HS-5 (cell line): ENCODE measurements around the gene PIM3.
A peak's percentile ranks its signal among the peaks of the same experiment; 100 is the strongest.
"Not testable (repeated sequence)": the region's sequence is repeated elsewhere in the genome, so short reads cannot be mapped to it uniquely, and the experiment has no call there.

Source experiments
- DNase-seq: peaks from one replicate; pipeline ENCODE4 v3.0.0-alpha.2; 2012; ENCODE audit warnings: low read depth

The PIM3 gene

DNA sequence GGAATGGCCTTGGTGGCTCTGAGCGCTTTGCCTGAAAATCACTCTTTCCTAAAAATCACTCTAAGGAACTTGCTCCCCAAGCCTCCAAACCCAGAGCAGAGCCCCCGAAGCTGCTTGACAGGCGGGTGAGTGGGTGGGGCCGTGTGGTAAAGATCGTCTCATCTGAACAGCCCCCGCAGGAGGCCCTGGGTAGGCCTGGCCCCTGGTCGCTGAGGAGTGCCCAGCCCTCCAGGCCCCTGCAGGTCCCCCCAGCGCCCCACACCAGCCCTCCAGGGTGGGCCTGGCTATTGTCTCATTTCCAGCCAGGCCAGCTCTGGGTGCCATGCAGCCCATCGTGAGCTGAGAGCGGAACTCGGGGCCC lies 17.2 kb upstream of the PIM3 start:
- DNase-seq: no peak

DNA sequence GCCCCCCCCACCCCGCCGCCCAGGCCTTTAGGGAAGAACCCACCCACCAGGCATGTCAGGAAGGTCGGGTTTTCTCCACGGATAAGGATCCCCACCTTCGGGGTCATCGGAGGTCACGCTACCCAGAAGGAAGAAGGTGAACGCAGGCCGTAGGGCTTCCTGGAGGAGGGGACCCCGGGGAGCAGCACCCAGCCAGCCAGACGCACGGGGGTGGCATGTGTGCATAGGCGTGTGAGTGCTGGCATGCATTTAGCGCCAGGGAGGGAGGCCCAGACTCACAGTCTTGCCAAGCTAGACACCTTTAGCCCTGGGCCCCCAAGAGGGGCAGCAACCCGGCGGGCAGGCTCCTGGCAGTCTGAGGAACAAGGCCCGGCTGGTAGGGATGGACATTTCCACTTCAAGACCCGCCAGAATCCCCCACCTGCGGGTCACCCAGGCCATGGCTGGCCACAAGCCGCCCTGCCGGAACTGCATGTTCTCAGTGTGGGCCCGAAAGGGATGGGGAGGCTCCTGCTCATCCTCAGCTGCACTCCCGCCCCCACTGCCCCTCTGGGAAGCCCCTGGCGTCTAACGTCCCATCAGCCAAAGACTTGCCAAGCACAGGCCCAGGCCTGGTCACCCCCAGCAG lies 16.7 kb upstream of the PIM3 start:
- DNase-seq: no peak

DNA sequence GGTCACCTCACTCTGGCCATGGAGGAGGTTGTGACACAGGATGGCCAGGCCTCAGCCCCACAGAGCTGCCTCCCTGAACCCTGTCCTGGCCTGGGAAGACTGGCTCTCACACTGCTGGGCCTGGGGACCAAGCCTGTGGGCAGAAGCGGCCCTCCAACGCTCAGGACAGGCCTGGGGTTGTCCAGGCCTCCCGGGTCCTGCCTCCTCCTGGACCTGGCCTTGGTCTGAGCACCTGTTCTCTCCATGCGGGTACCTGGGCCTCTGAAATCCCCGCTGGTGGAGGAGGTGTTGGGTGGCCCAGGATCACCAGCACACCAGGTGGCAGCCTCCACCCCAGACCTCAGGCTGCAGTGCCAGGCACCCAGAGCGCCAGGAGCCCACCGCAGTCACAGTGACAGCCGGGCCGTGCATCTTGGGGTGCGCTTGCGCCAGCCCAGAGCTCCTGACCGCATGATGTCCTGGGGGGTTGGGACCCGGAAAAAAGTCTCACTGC lies 16.1 kb upstream of the PIM3 start:
- DNase-seq: no peak

- not testable (repeated sequence) for DNase-seq
Observed at GRCh38 chr22:49945042-49945794, 15.4 kb upstream of the PIM3 start.

DNA sequence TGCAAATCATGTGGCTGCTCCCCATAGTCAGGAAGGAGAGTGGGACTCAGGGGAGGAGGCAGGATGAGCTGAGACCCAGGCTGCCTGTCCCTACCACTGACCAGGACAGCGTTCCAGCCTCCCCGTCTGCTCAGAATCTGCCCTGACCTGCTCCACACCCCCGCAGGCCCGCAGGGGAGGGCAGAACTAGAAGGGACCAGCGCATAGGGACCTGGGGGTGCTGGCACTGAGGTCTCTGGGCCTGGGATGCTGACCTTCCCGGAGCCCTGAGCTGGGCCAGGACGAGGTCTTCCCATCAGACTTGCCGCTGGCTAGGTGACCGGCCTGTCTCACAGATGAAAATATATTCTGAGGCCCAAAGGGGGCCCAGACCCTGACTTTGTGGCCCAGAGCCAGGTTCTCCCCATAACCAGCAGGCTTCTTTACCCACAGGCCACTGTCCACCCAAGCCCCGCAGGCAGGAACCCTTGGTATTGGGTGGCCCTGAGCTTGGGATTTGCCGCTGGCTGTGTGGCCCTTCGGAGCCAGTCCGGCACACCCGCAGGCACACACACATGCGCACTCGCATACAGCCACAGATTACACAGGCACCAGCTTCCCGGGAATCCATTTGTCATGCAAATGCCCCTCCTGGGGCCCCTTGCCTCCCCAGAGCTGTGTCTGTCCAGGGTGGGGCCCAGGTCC lies 13.8 kb upstream of the PIM3 start:
- DNase-seq: no peak

GRCh38 chr22:49947296-49947622 lies 13.3 kb upstream of the PIM3 start:
- no peak for DNase-seq

DNA sequence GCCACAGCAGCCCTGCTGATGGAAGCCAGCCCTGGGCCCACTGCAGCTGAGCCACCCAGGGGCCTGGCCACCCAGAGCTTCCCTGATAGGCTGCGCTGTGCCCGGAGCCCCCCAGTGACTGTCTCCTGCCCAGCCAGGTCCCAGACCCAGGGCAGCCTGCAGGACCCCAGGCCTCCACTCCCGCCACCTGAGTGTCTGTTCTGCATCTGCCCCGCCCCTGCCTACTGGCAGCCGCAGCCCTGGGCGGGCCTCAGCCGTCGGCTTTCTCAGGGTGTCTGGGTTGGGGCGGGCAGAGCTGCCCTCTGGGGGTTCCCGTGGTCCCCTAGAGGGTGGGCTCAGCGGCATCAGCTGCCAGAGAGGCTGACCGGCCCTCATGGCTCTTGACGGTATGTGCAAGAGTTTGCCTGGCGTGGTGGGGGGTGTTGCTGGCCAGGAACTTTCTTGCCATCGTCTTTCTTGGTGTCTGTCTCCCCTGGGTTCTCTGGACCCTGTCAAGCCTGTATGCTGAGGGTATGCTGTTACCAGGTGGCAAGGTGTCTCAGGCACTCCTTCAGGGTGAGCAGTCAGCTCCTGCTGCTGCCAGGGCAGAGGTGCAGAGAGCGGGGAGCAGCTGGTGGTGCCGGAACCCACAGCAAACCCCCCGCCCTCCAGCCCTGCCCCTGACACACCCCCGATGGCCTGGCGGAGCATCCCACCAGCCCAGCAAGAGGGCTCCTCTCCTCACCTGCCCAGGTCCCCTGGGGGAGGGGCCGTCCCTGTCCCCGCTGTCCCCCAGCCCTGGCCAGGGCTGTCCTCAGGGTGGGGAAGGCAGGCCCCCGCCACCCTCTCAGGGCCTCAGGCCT lies 12.2 kb upstream of the PIM3 start:
- DNase-seq: no peak

GRCh38 chr22:49948958-49949913 lies 11.3 kb upstream of the PIM3 start:
- DNase-seq: no peak

- no peak for DNase-seq
Observed at GRCh38 chr22:49949914-49950292, 10.7 kb upstream of the PIM3 start.

DNA sequence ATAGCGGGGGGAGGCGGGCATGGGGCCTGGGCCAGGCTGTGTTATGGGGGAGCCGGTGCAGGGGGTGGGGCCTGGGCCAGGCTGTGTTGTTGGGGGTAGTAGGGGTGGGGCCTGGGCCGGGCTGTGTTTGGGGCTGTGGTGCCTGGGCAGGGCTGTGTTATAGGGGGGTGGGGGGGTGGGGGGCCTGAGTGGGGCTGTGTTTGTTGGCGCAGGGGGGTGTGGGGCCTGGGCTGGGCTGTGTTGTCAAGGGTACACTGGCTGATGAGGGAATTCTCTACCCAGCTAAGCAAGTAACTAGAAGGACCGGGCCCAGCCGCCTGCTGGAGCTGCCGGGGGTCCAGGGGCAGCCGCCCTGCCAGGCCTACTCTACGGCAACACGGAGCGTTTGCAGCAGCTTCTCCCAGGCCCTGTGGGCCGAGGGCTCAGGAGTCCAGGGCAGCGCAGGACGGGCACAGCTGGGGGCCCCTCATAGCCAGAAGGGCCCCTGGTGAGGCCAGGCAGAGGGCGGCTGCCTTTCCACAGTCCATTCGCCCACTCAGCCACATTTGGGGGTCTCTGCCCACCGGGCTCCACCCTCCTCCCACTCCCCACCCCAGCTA lies 10.1 kb upstream of the PIM3 start:
- DNase-seq: no peak

- DNase-seq: no peak
Observed at GRCh38 chr22:49951000-49951677, 9.4 kb upstream of the PIM3 start.

DNA sequence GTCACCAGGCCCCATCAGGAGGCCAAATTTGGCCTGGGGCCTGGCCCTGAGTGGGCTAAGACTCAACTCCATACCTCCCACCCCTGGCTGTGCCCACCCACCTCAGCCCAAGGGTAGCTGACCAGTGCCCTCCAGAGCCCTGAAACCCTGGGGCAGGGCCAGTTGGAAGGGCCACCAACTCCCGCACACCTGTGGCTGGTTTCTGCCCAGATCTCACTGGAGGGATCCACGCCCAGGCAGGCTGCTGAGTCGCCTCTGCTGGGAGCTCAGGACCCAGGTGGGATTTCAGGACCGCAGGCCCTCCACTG lies 8.9 kb upstream of the PIM3 start:
- DNase-seq: no peak

DNA sequence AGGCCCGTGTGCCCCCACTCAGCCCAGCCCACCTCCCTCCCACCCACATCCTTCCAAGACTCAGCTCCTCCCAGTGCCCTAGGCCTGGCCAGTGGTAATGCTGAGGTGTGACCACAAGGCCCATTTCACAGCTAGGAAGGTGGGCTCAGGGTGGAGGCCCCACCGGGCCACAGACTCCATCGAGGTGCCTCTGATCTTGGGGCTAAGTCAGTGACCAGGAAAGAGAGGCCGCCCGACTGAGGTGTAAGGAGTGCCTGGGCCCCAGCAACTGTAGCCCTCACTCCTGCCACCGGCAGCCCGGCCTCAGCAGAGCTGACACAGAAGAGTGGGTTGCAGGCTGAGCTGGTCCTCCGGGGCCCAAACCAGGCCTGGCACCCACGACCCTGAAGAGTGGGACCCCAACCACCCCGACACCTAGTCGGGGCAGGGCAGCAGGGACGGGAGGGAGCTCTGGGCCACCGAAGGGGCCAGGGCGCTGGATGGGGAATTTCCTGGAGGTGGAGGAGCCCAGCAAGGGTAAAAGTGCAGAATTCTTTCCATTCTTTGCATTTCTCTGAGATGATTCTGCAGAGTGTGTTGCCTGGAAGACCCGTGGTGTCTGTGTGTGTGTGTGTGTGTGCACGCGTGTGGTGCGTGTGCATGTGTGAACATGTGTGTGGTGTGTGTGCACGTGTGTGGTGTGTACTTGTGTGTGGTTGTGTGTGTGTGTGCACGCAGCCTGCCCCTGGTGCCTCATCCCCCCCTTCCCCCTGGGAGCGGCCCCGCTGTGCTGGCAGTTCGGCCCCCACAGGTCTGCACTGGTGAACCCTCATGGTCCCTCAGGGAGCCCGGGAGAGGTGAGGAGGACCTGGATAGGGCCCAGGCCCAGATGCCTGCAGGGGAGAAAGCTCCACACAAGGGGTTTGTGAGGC lies 8.3 kb upstream of the PIM3 start:
- peak; percentile 61 for DNase-seq

- DNase-seq: no peak
Observed at GRCh38 chr22:49953027-49953679, 7.4 kb upstream of the PIM3 start.

DNA sequence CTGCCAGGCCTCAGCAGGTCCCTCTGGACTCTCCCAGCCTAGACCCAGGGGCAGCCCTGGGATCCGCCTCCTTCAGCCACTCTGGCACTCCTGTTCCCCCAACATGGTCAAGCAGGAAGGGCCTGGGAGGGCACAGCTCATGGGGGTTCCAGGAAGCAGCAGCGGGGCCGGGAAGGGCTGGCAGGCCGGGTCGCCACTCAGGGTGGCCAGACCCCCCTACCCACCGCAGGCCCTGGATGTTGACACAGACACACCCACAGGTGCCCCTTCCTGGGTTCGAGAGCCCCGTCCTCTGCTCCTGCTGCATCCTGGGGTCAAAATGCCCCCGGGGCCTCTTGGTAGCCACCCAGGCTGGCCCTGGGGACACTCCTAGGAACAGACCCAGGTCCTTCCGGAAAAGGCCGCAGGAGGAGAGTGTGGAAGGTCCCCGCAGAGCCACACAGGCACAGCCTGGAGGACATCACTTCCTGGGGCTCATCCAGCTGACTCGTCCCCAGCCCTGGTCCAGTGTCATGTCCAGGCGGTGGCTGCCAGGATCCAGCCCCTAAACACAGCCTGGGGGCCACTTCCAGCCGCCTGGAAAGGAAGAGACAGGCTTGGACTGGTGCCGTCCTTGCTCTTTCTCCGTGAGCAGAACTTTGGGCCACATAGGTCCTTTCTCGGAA lies 6.8 kb upstream of the PIM3 start:
- no peak for DNase-seq

GRCh38 chr22:49954354-49954753 lies 6.2 kb upstream of the PIM3 start:
- no peak for DNase-seq

DNA sequence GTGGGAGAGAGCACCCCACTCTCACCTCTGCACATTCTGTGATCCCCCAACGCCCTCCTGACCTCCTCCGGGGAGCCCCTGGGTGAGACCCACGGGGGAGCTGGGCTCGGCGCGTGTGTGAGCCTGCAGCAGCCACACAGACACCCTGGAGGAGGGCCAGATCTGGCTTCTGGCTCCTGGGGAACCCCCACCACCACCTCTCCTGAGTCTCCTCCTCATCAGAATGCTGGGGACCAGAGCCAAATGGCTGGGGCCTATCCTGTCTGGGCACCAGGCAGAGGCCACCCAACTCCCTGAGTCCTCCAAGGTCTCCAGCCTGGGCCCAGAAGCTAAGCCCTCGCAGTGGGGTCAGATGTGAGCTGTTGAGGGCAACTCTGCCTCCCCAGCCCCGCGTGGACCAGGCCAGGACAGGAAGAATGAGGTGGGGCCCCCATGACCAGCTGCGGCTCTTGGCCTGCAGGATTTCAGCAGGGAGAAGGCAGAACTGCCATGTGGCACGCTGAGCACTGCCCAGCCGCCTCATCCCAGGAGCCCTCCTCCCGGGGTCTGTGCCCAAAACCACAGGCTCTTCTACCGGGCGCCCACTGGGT lies 5.5 kb upstream of the PIM3 start:
- no peak for DNase-seq
